Activated CD8-positive, alpha-beta memory T cell treated with anti-CD3 and anti-CD28 coated beads, Interleukin-2, amount 10 ng/mL, durations not matched to agents 7 days and 5 days (primary cell): Measurements from ENCODE around the gene TMEM150A. TPM values are rescaled to one million over a fixed set of nuclear protein-coding genes. Genes with fewer than 3 reads are reported as not detected.
"Not testable (repeated sequence)": the region's sequence is repeated elsewhere in the genome, so short reads cannot be mapped to it uniquely, and the experiment has no call there.

Source experiments
- ATAC-seq: fragments of 150-1000 bp; cut with Tn5 transposase; one replicate; pipeline ENCODE4 v1.10.0; 2021; ENCODE audit warnings: moderate library complexity
- CTCF ChIA-PET: fragments of 350-600 bp; sonication (Branson Sonifier 250); formaldehyde crosslinking; loops from one replicate; lab custom pipeline; 2021; ENCODE audit warnings: antibody characterized with exemption; lab: Charles Lee
- DNase-seq: peaks from one replicate; pipeline ENCODE4 v3.0.0-alpha.2; 2020
- H3K27ac Mint-ChIP-seq: one replicate; pipeline ENCODE4 v1.8.0; 2021; ENCODE audit warnings: mild to moderate bottlenecking, mixed read lengths
- H3K27me3 Mint-ChIP-seq: one replicate; pipeline ENCODE4 v1.8.0; 2021; ENCODE audit warnings: mixed read lengths
- H3K36me3 Mint-ChIP-seq: one replicate; pipeline ENCODE4 v1.8.0; 2021; ENCODE audit warnings: mild to moderate bottlenecking, mixed read lengths
- H3K4me1 Mint-ChIP-seq: one replicate; pipeline ENCODE4 v1.8.0; 2021; ENCODE audit warnings: mixed read lengths
- H3K4me3 Mint-ChIP-seq: one replicate; pipeline ENCODE4 v1.8.0; 2021; ENCODE audit warnings: mild to moderate bottlenecking, moderate library complexity, mixed read lengths
- H3K9me3 Mint-ChIP-seq: one replicate; pipeline ENCODE4 v1.8.0; 2022; ENCODE audit warnings: low read depth, mixed read lengths
- total RNA-seq, 2 experiments: library from RNA; stranded (reverse); gene quantifications; one replicate each; pipeline ENCODE4 v1.2.3, GENCODE V29; 2021

Gene TMEM150A
- total RNA-seq, 2 experiments from 2014 or later = 0.91 to 1.7 TPM

DNA sequence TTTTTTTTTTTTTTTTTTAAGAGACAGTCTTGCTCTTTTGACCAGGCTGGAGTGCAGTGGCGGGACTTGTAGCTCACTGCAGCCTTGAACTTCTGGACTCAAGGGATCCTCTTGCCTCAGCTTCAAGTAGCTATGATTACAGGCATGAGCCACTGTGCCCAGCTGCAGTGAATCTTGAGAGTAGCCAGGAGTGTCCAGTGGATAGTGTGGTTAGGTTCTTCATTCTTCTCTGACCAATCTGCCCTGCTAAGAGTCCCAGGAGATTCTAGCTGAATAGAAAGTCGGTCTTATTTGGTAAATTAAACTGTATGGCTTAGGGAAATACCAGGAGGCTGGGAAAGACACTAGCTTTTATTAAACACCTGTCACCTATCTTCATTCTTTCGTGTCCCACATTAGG is 28.8 kb upstream of the TMEM150A start:
- Mint-ChIP-seq H3K27me3 (no peaks in the 10 kb centered on the region), H3K4me3 (no peak overlapping the region), H3K9me3 (no peaks in the 10 kb centered on the region), H3K27ac (no peak overlapping the region), H3K36me3 (peaks cover 55% of the 10 kb centered on the region), H3K4me1 (peaks cover 24% of the 10 kb centered on the region)
- DNase-seq = no peak
- CTCF ChIA-PET = interaction anchor here (0.9 kb wide), 1 partner anchor 29 kb away, joined by 3 read pairs; no protein-coding TSS in a partner anchor
- no peak for ATAC-seq

DNA sequence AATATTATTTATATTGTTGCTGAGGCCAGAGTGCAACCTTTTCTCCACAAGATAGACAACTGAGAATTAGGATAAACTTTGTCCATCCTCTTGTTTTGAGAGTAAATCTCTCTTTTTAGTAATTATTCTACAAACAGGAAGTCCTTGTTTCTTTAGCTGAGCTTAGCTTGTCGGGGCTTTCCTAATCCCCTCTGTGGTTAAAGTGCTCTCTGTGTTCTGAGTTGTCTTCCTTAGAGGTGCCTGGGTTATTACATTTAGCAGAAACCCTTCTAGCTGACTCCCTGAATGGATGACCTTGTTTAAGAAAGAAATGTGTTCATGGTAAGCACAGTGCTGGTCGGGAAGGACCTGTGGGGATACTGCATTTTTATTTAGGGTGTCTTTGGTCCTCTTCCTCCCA is 26.2 kb upstream of the TMEM150A start:
- Mint-ChIP-seq H3K4me3 (no peak overlapping the region), H3K4me1 (peaks cover 21% of the 10 kb centered on the region), H3K27ac (peak overlapping the region; percentile 81), H3K27me3 (no peaks in the 10 kb centered on the region), H3K9me3 (no peaks in the 10 kb centered on the region), H3K36me3 (peaks cover 64% of the 10 kb centered on the region)
- DNase-seq (no peak), ATAC-seq (peak; percentile 82)
- CTCF ChIA-PET = interaction anchor here (1.5 to 3.0 kb wide), 2 partner anchors 8 to 101 kb away, joined by 4 to 25 read pairs; no protein-coding TSS in a partner anchor

DNA sequence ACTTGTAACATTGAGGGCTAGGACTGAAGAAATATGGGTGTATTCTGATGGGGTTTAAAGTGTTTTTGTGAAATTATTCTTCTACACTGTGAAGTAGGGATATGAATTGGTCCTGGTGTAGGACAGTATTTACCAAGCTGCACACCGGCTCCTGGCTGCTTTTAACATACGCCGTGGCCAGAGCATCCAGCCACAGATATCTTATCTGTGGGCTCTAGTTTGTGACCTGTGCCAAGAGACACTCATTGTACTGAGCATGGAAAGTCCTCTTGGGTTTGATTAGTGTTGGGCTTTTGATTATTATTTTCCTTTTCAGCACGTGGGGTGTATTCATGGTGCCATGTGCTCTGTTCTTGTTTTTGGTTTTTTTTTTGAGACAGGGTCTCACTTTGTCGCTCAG is 21.5 kb upstream of the TMEM150A start:
- Mint-ChIP-seq H3K4me1 (peaks cover 23% of the 10 kb centered on the region), H3K27me3 (no peaks in the 10 kb centered on the region), H3K4me3 (no peak overlapping the region), H3K36me3 (peaks cover 53% of the 10 kb centered on the region), H3K9me3 (no peaks in the 10 kb centered on the region), H3K27ac (no peak overlapping the region)
- DNase-seq = no peak
- CTCF ChIA-PET = interaction anchor here (2.4 kb wide), 1 partner anchor 13 kb away, joined by 11 read pairs; no protein-coding TSS in a partner anchor
- no peak for ATAC-seq

DNA sequence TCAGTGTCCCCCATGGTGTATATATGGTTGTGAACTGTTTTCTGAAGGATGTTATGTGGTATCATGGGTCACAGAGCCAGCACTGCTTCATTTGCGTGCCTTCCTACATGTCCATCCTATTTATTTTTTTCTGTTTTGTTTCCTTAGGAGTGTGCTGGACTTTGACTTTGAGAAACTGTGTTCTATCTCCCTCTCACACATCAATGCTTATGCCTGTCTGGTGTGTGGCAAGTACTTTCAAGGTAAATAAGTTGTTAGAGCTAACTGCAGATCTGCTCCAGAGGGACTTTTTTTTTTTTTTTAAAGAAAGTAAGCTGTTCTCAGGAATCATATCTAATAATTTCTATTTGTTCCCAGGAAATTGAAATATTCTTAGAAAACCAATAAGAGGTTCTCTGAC is 18.8 kb upstream of the TMEM150A start:
- Mint-ChIP-seq H3K9me3 (no peaks in the 10 kb centered on the region), H3K36me3 (peaks cover 52% of the 10 kb centered on the region), H3K27ac (no peak overlapping the region), H3K4me3 (no peak overlapping the region), H3K4me1 (peaks cover 26% of the 10 kb centered on the region), H3K27me3 (no peaks in the 10 kb centered on the region)
- DNase-seq = no peak
- CTCF ChIA-PET = interaction anchor here (0.5 to 4.8 kb wide), 3 partner anchors 13 to 58 kb away, joined by 3 to 30 read pairs (median 5); no protein-coding TSS in a partner anchor
- no peak for ATAC-seq

DNA sequence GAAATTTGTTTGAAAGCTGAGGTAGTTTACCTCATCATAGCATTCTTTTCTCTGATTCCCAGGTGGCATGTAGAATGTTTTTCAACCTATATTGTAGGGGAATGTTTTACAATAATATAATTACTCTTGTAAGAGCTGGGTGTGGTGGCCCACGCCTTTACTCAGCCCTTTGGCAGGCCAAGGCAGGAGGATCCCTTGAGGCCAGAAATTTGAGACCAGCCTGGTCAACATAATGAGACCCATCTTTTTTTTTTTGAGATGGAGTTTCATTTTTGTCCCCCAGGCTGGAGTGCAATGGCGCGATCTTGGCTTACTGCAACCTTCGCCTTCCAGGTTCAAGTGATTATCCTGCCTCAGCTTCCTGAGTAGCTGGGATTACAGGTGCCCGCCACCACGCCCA is 17.1 kb upstream of the TMEM150A start:
- Mint-ChIP-seq H3K27me3 (no peaks in the 10 kb centered on the region), H3K4me1 (peaks cover 36% of the 10 kb centered on the region), H3K4me3 (no peak overlapping the region), H3K27ac (peak overlapping the region; percentile 59), H3K9me3 (no peaks in the 10 kb centered on the region), H3K36me3 (peaks cover 36% of the 10 kb centered on the region)
- ATAC-seq (no peak), DNase-seq (no peak)
- CTCF ChIA-PET = interaction anchor here (4.8 kb wide), 1 partner anchor 18 kb away, joined by 30 read pairs; no protein-coding TSS in a partner anchor

DNA sequence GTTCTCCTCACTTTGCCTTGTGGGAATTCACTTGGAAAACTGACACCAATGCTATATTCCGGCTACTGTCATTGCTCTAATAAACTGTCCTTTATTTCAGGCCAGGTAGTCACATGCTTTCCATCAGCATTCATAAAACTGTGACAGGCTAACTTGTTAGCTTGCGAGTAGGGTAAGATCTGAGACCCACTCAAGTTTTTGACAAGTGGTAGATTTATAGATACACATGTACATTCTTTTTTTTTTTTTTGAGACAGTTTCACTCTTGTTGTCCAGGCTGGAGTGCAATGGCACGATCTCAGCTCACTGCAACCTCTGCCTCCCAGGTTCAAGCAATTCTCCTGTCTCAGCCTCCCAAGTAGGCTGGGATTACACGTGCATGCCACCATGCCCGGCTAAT is 15.2 kb upstream of the TMEM150A start:
- peak overlapping the region; percentile 99 for H3K27ac Mint-ChIP-seq
- H3K4me1 Mint-ChIP-seq = peaks cover 42% of the 10 kb centered on the region
- DNase-seq, H3K9me3 Mint-ChIP-seq, ATAC-seq, H3K27me3 Mint-ChIP-seq: not testable (repeated sequence)
- CTCF ChIA-PET = interaction anchor here (3.9 kb wide), 1 partner anchor 20 kb away, joined by 25 read pairs; no protein-coding TSS in a partner anchor
- H3K36me3 Mint-ChIP-seq = peaks cover 21% of the 10 kb centered on the region
- H3K4me3 Mint-ChIP-seq = peak overlapping the region; percentile 97

DNA sequence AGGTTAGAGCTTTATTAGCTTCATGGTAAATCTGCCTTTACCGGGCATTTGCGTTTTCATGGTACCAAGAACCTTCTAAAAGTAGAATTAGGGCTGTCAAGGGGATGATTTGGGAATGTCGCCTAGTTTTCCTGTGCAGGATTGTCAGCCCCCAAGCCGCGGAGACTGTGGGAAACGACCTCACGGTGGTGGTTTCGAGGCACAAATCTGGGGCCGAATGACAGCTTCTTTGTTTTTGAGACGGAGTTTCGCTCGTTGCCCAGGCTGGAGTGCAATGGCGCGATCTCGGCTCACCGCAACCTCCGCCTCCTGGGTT is 12.9 kb upstream of the TMEM150A start:
- CTCF ChIA-PET = interaction anchor here (1.2 to 3.9 kb wide), 4 partner anchors 11 to 199 kb away, joined by 3 to 25 read pairs (median 5); no protein-coding TSS in a partner anchor
- peaks cover 13% of the 10 kb centered on the region for H3K36me3 Mint-ChIP-seq
- H3K4me3 Mint-ChIP-seq = peak overlapping the region; percentile 22
- no peaks in the 10 kb centered on the region for H3K27me3 Mint-ChIP-seq
- no peaks in the 10 kb centered on the region for H3K9me3 Mint-ChIP-seq
- peak overlapping the region; percentile 99 for H3K27ac Mint-ChIP-seq
- peaks cover 47% of the 10 kb centered on the region for H3K4me1 Mint-ChIP-seq
- ATAC-seq (no peak), DNase-seq (no peak)

DNA sequence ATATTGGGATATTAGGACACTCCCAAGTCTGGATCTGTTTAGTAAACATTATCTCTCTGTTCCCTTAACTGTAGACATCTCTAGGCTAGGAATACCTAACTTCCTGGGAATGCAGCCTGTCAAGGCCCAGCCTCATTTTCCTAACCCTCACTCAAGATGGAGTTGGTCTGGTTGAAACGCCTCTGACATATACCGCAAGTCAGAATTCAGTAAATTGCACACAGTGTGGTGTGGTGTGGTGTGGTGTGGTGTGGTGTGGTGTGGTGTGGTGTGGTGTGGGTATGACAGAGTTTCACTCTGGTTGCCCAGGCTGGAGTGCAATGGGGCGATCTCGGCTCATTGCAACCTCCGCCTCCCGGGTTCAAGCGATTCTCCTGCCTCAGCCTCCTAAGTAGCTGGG is 12.3 kb upstream of the TMEM150A start:
- H3K4me3 Mint-ChIP-seq, H3K27me3 Mint-ChIP-seq, DNase-seq, H3K9me3 Mint-ChIP-seq, ATAC-seq: not testable (repeated sequence)
- H3K27ac Mint-ChIP-seq = peak overlapping the region; percentile 34
- CTCF ChIA-PET = interaction anchor here (1.4 to 3.9 kb wide), 2 partner anchors 10 to 23 kb away, joined by 3 to 25 read pairs; no protein-coding TSS in a partner anchor
- peaks cover 16% of the 10 kb centered on the region for H3K36me3 Mint-ChIP-seq
- peaks cover 50% of the 10 kb centered on the region for H3K4me1 Mint-ChIP-seq

DNA sequence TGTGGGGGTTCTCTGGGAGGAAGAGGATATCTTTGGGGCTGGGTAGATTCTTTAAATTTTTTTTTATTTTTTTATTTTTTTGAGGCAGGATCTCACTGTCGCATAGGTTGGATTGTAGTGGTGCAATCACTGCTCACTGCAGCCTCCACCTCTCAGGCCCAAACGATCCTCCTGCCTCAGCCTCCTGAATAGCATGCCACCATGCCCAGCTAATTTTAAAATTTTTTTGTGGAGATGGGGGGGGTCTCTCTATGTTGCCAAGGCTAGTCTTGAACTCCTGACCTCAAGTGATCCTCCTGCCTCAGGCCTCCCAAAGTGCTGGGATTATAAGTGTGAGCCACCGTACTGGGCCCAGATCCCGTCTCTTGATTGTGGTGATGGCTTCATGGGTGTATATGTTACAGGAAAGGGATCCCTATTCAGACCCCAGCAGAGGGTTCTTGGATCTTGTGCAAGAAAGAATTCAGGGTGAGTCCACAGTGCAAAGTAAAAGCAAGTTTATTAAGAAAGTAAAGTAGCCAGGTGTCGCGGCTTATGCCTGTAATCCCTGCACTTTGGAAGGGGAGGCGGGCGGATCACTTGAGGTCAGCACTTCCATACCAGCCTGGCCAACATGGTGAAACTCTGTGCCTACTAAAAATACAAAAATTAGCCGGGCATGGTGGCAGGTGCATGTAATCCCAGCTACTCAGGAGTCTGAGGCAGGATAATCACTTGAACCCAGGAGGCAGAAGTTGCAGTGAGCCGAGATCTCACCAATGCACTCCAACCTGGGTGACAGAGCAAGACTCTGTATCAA is 11.4 kb upstream of the TMEM150A start:
- DNase-seq = no peak
- Mint-ChIP-seq H3K9me3 (no peaks in the 10 kb centered on the region), H3K36me3 (peaks cover 13% of the 10 kb centered on the region), H3K4me1 (peaks cover 48% of the 10 kb centered on the region), H3K27me3 (no peaks in the 10 kb centered on the region), H3K27ac (peak overlapping the region; percentile 52), H3K4me3 (peak overlapping the region; percentile 23)
- CTCF ChIA-PET = no interaction called here
- no peak for ATAC-seq

DNA sequence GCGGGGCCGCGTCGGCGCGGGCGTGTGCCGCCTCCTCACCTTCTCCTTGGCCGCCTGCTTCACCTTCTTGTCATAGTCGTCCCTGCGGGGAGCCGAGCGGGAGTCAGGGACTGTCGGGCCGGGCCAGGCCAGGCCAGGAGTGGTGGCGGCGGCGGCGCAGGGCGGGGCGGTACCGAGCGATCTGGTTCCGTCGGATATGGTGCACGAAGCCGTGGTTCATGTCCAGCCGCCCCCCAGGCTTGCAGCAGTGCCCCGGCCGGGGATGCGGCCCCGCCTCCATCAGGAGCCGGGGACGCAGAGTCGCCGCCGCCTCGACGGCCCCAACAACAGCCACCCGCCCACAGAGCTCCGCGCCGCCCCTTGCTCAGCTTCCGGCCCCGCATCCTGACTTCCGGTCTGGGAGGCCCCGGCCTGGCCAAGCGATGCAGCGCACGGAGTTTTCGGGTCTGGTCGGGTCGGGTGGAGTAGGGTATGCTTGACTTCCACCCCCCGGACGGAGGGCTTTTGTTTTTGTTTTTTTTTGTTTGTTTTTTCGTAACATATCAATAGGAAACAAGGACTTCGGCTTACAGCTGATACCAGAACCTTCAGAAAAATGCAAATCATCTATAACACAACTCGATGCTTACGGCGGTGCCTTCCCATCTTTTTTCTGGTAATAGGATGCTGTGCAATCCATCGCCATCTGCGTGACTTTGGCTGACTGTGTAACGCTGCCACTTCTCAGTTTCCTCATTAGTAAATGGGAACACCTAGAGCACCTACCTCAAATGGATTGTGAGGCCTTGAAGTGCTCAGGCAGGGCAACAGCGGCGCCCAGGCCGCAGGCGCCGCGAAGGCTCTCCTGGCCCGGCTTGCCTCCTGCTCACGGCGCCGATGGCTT is 9.4 kb upstream of the TMEM150A start, which contains the start of gene C2orf68:
C2orf68 (minus strand) TSS at position 362 of the 883 bp plus-strand sequence; CDS start at position 280, 82 bp downstream.
- DNase-seq (peak; percentile 93), ATAC-seq (peak; percentile 81)
- H3K27me3 Mint-ChIP-seq = no peaks in the 10 kb centered on the region
- peaks cover 18% of the 10 kb centered on the region for H3K36me3 Mint-ChIP-seq
- CTCF ChIA-PET = interaction anchor here (1.0 to 1.6 kb wide), 4 partner anchors 10 to 56 kb away, joined by 4 to 5 read pairs (median 4); partner anchors contain the start of gene RNF181
- peak within 1 kb of the TSS; percentile 87 for H3K27ac Mint-ChIP-seq
- H3K4me3 Mint-ChIP-seq = peak within 1 kb of the TSS; percentile 87
- H3K4me1 Mint-ChIP-seq = peaks cover 34% of the 10 kb centered on the region
- no peaks in the 10 kb centered on the region for H3K9me3 Mint-ChIP-seq

DNA sequence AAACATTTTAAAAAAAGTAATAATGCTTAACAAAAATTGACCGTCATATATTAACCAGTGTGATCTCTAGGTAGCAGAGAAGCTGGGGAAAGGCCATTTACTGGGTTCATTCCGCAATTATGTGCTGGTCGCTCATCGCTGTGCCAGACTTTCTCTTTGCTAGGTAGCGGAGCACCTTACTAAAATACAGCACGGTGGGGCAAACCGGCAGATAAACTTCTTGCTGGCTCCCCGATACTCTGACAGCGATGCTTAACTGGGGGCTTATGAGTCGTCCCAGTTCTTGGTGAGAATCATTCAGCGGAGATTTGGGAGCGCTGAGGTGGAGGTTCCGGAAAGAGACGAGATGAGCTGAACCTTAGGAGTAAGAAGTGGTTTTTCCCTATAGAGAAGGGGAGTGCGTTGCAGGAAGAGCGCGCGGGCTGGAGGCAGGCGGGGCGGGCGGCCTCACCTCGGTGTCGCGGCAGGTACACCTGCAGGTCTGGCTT is 8.8 kb upstream of the TMEM150A start:
- Mint-ChIP-seq H3K27me3 (no peaks in the 10 kb centered on the region), H3K9me3 (no peaks in the 10 kb centered on the region), H3K4me1 (peaks cover 34% of the 10 kb centered on the region), H3K4me3 (peak overlapping the region; percentile 87), H3K27ac (peak overlapping the region; percentile 80), H3K36me3 (peaks cover 19% of the 10 kb centered on the region)
- ATAC-seq = peak; percentile 15
- no peak for DNase-seq
- CTCF ChIA-PET = interaction anchor here (1.0 to 1.6 kb wide), 5 partner anchors 10 to 62 kb away, joined by 3 to 5 read pairs (median 4); partner anchors contain the start of gene RNF181

DNA sequence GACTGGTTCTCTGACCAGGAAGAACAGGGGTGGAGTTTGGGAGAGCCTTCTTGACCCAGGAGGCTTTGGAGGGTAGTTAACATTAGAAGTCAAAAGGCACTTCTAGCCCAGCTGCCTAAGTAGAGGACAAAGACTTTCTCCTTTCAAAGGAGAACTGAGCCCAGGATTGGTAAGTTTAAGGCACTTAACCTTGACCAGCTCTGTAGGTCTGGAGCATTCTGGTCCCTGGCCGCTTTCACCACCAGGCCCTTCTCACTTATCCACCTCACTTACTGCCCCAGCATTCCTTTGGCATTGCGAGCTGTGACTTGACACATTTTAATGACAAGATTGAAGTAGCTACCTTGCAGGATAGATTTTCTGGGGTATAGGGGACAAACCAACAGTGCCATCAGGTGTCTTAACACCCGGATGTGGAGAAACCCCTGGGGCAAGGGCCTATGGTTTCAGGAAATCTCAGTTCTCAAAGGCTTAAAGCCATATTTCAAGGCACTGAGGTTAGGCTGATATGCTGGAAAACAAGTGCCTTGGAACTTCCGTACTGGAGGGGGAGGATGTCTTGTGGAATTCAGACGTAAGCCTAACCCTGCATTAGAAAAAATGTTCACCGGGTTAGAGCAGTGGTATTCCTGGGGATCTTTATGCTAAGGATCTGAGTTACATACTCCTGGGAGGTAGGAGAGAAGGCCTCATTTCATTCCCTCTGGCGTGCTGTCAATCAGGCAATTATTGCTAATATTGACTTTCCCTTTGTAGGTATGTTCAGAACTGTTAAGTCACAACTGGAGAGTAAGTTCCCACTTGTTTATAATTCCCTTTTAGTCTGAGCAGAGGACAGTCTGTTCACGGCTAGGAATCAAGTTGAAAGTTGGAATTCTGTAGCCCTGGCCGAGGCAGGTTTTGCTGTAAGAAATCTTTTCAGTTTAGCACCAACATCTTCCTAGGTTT is 5.0 kb upstream of the TMEM150A start:
- H3K27ac Mint-ChIP-seq = no peak overlapping the region
- peaks cover 2% of the 10 kb centered on the region for H3K27me3 Mint-ChIP-seq
- no peak for DNase-seq
- ATAC-seq = no peak
- H3K4me1 Mint-ChIP-seq = peaks cover 25% of the 10 kb centered on the region
- no peaks in the 10 kb centered on the region for H3K9me3 Mint-ChIP-seq
- CTCF ChIA-PET = no interaction called here
- H3K4me3 Mint-ChIP-seq = no peak overlapping the region
- peaks cover 19% of the 10 kb centered on the region for H3K36me3 Mint-ChIP-seq
